IPS-20b (cell line): ENCODE results near the gene DACH1.
"Not testable (repeated sequence)": the region's sequence is repeated elsewhere in the genome, so short reads cannot be mapped to it uniquely, and the experiment has no call there.

ENCODE experiments used
- H3K27ac ChIP-seq: one replicate; pipeline ENCODE4 v1.5.1; 2013; ENCODE audit warnings: low read length
- H3K27me3 ChIP-seq: 2 replicates; pipeline ENCODE4 v1.6.1; 2013; ENCODE audit warnings: mild to moderate bottlenecking, low read length, inconsistent platforms; ENCODE audit not compliant: insufficient read depth
- H3K36me3 ChIP-seq: 2 replicates; pipeline ENCODE4 v1.6.1; 2013; ENCODE audit warnings: low read depth, mild to moderate bottlenecking, inconsistent platforms, low read length, moderate library complexity; ENCODE audit not compliant: insufficient read depth
- H3K4me1 ChIP-seq: 2 replicates; pipeline ENCODE4 v1.6.1; 2013; ENCODE audit warnings: mild to moderate bottlenecking, control low read depth, inconsistent platforms, low read length, moderate library complexity; ENCODE audit not compliant: insufficient read depth
- H3K4me3 ChIP-seq: 2 replicates; pipeline ENCODE4 v1.5.1; 2013; ENCODE audit warnings: mild to moderate bottlenecking, low read length, inconsistent platforms
- H3K9ac ChIP-seq: 2 replicates; pipeline ENCODE4 v1.6.1; 2013; ENCODE audit warnings: low read depth, mild to moderate bottlenecking, inconsistent platforms, low read length, moderate library complexity
- H3K9me3 ChIP-seq: 2 replicates; pipeline ENCODE4 v1.6.1; 2013; ENCODE audit warnings: mild to moderate bottlenecking, low read depth, low read length, inconsistent platforms; ENCODE audit not compliant: insufficient read depth

Gene DACH1

DNA sequence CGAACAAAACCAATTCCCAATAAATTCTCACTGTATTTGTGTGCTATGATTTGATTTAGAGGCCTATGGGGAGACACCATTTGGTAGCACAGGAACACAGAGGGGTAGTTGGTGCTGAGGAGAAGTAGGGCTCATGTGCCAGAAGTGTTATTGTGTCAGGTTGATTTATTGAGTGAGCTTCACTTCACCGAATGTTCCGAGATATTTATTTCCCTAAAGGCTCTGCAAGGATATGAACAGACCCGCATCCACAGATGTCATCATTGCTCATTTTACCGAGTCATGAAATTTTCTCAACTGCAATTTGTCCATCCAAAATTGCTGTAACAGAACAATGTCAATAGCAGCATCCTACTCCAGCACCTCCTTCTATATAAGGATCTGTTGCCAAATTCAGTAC, 69.5 kb downstream of the DACH1 start:
- Histone ChIP-seq H3K27me3 (no peaks in the 10 kb centered on the region), H3K27ac (no peak overlapping the region)

DNA sequence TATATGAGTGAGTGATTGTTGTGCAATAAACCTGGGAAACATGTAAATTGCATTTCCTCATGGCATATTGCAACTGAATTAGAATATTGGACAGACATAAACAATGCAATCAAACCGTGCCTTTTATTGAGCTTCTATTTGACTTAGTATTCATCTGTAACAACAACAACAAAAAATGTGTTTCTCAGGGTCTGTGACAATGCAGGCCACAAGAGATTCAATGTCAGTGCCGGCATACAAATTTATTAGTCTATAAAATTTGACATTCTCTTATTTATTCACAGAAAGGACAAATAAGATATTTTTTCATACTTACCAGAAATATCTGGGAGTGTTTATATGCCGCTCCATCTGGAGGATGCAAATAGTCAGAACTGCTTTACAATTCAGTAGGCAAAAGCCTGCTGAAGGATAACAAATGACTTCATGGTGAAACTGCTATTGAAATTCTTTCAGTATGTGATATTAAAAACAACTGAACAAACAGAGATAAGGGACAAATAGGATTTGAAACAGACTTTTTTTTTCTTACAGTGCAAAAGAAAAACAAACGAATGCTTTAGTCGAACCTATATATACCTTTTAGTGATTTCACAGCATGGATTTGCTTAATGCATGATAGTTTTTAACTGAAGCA, 77.2 kb downstream of the DACH1 start:
- Histone ChIP-seq H3K4me3 (no peak overlapping the region), H3K27me3 (no peaks in the 10 kb centered on the region), H3K27ac (no peak overlapping the region), H3K36me3 (no peaks in the 10 kb centered on the region), H3K9me3 (no peaks in the 10 kb centered on the region), H3K4me1 (peaks cover 26% of the 10 kb centered on the region), H3K9ac (no peak overlapping the region)

More for the DNA sequence above, 69.5 kb downstream of the DACH1 start:
- no peak overlapping the region for H3K4me3 ChIP-seq
- no peaks in the 10 kb centered on the region for H3K9me3 ChIP-seq
- H3K36me3 ChIP-seq = no peaks in the 10 kb centered on the region
- H3K9ac ChIP-seq = no peak overlapping the region
- H3K4me1 ChIP-seq = no peaks in the 10 kb centered on the region

DNA sequence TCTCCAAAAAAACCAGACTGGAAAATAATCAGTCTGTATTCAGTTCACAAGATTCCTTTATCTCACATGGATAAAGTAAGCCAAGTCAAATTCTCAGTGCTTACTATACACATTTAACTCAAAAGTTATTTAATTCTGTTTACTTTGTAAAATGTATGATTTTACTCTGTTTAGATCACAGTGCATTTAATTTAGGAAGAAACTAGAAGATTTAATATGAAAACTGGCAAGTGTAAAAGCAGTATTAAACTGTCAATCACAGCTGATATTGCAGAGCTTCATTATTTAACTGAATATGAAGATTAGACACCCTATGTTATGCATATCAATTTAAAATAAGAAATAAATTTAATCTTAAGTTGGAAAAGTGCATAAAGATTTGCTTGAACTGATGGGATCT, 78.0 kb downstream of the DACH1 start:
- Histone ChIP-seq H3K9me3 (no peaks in the 10 kb centered on the region), H3K9ac (no peak overlapping the region), H3K4me1 (peaks cover 26% of the 10 kb centered on the region), H3K4me3 (no peak overlapping the region), H3K36me3 (no peaks in the 10 kb centered on the region), H3K27me3 (no peaks in the 10 kb centered on the region), H3K27ac (no peak overlapping the region)

DNA sequence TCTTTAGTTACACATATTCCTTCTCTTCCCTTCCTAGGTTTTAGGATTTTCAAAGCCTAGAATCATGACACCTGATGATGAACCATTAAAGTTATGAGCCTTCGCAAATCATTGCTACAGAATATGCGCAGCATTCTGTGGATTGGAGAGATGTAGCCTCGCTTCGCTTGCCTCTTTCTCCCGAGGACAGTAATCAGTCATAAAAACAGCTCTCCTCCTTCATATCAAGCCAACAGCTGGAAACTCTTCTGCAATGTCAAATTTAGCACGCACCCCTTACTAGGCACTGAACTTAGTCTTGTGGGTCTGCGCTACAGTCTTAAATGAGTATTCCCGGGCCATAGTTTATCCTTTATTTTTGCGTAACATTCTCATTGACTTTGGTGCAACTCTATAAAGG, 79.6 kb downstream of the DACH1 start:
- Histone ChIP-seq H3K36me3 (no peaks in the 10 kb centered on the region), H3K27me3 (no peaks in the 10 kb centered on the region), H3K4me3 (no peak overlapping the region), H3K9me3 (no peaks in the 10 kb centered on the region), H3K9ac (no peak overlapping the region), H3K4me1 (peaks cover 26% of the 10 kb centered on the region), H3K27ac (no peak overlapping the region)

DNA sequence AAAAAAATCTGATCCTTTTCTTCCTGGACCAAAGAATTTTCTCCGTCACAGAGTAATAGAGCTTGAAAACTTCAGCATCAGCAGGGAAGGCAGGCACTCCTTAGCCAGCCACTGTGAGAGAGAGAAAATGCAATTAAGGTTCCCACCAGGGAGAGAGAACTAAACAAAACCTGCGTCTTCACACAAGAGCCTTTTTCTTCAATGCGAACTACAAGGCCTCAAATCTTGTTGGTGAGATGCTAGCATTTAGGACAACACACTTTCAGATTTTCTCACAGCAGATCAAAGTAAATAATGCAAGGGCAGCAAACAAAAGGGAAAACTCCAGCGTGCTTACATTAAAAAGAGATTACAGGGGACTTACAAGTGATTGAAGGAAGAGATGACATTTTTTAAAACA, 80.1 kb downstream of the DACH1 start:
- no peaks in the 10 kb centered on the region for H3K9me3 ChIP-seq

DNA sequence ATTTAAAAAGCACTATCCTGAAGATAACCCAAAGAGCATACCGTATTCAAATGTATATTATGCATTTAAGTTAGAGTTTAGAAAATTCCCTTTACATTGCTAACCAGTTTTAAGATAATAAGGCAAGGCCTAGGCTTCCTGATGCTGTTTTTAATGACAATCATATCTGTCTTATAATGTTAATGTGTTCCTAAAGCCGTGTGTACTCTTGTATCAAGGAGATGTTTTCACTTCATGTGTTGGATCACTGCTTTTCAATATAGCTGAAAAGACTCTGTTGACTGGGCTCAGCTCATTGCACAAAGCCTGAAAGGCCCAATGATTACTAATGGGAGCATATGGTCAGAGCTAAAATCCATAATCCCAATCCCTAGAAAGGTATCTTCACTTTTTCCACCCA, 81.6 kb downstream of the DACH1 start:
- no peaks in the 10 kb centered on the region for H3K9me3 ChIP-seq
- H3K27ac ChIP-seq = no peak overlapping the region
- H3K4me1 ChIP-seq = peaks cover 26% of the 10 kb centered on the region

More for the DNA sequence above, 80.1 kb downstream of the DACH1 start:
- no peaks in the 10 kb centered on the region for H3K27me3 ChIP-seq
- H3K36me3 ChIP-seq = no peaks in the 10 kb centered on the region
- H3K4me3 ChIP-seq = no peak overlapping the region
- no peak overlapping the region for H3K9ac ChIP-seq
- H3K27ac ChIP-seq = no peak overlapping the region
- H3K4me1 ChIP-seq = peaks cover 26% of the 10 kb centered on the region

DNA sequence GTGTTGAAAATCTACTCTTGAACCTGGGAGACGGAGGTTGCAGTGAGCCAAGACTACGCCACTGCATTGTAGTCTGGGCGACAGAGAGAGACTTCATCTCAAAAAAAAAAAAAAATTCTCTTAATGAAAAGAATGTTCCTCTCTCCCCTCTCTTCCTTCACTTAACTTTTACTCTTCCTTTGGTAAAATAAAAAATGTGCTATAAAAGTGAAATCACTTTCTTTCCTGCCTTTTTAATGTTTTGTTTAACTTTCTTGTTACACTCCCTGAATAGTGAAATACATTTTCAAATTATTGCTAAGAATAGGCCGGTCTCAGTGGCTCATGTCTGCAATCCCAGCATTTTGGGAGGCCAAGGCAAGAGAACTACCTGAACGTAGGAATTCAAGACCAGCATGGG, 86.5 kb downstream of the DACH1 start:
- H3K27ac ChIP-seq = no peak overlapping the region
- H3K9me3 ChIP-seq = no peaks in the 10 kb centered on the region
- H3K27me3 ChIP-seq = no peaks in the 10 kb centered on the region
- no peak overlapping the region for H3K4me3 ChIP-seq
- H3K4me1 ChIP-seq = peaks cover 7% of the 10 kb centered on the region; the same call in 1 of the 2 replicates
- H3K9ac ChIP-seq = no peak overlapping the region
- no peaks in the 10 kb centered on the region for H3K36me3 ChIP-seq

More for the DNA sequence above, 81.6 kb downstream of the DACH1 start:
- Histone ChIP-seq H3K36me3 (no peaks in the 10 kb centered on the region), H3K27me3 (no peaks in the 10 kb centered on the region), H3K9ac (no peak overlapping the region), H3K4me3 (no peak overlapping the region)

DNA sequence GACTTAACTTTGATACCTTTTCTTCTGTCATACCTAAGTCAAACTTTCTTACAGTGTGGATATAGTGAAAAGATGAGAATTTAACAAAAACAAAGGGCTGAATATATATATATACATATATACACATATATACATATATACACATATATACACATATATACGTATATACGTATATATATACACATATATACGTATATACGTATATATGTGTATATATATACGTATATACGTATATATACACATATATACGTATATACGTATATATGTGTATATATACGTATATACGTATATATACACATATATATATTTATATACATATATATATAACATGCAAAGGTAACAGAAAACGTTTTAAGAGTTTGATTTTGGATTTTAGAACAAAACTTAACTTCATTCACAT, 88.0 kb downstream of the DACH1 start:
- not testable (repeated sequence) for H3K4me1 ChIP-seq, H3K9me3 ChIP-seq, H3K27ac ChIP-seq, H3K27me3 ChIP-seq, H3K9ac ChIP-seq, H3K36me3 ChIP-seq, H3K4me3 ChIP-seq

DNA sequence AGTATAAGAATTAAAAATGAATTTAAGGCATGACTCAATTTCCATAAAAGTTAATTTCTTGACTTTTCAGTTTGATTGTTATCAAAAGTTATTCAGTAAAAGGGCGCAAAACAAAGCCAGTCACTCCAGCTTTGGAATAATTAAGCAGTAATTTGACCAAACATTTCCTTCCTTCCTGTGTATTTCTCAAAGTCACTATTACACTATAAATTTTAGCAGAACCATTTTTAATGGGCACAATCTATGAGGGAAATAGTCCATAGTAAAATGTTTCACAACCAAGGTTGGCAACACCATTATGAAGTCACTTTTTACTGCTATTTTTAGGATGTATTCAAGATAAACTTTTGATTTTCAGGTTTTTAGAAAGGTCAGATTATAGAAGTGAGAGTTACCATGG, 91.0 kb downstream of the DACH1 start:
- H3K9ac ChIP-seq = no peak overlapping the region
- H3K36me3 ChIP-seq = no peaks in the 10 kb centered on the region
- no peaks in the 10 kb centered on the region for H3K9me3 ChIP-seq
- no peaks in the 10 kb centered on the region for H3K4me1 ChIP-seq
- no peak overlapping the region for H3K27ac ChIP-seq
- no peak overlapping the region for H3K4me3 ChIP-seq
- H3K27me3 ChIP-seq = no peaks in the 10 kb centered on the region

DNA sequence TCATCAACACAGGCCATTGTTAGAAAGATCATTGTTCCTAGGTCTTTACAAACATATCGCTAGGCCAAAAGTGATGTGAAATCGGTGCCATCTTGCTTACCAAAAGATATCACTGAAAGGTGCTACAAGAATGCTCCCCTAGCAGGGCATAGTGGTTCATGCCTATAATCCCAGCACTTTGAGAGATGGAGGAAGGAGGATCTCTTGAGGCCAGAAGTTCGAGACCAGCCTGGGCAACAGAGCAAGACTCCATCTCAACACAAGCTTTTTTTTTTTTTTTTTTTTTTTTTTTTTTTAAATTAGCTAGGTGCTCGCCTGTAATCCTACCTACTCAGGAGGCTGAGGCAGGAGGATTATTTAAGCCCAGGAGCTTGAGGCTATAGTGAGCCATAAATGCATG, 92.1 kb downstream of the DACH1 start:
- Histone ChIP-seq H3K27me3 (no peaks in the 10 kb centered on the region), H3K4me1 (no peaks in the 10 kb centered on the region), H3K9me3 (no peaks in the 10 kb centered on the region), H3K4me3 (no peak overlapping the region), H3K36me3 (no peaks in the 10 kb centered on the region), H3K27ac (no peak overlapping the region), H3K9ac (no peak overlapping the region)

DNA sequence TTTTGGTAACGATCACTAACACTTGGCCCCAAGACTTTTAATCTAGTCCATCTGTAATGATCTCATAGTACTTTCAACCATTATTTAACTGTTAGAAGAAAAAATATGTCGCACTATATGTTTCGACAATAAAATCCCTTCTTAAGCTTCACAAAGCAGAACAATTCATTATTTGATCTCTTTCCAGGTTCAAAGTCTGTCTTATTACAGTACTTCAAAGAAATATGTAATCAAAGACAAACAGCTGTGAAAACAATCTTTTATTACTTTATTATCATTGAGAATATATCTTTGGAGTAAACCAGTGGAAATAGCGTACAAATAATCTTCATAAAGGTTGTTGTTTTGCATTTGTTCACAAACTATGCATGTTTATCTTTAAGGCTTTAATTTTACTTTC, 93.5 kb downstream of the DACH1 start:
- Histone ChIP-seq H3K4me1 (no peaks in the 10 kb centered on the region), H3K9ac (no peak overlapping the region), H3K9me3 (no peaks in the 10 kb centered on the region), H3K27ac (no peak overlapping the region), H3K4me3 (no peak overlapping the region), H3K36me3 (no peaks in the 10 kb centered on the region), H3K27me3 (no peaks in the 10 kb centered on the region)

DNA sequence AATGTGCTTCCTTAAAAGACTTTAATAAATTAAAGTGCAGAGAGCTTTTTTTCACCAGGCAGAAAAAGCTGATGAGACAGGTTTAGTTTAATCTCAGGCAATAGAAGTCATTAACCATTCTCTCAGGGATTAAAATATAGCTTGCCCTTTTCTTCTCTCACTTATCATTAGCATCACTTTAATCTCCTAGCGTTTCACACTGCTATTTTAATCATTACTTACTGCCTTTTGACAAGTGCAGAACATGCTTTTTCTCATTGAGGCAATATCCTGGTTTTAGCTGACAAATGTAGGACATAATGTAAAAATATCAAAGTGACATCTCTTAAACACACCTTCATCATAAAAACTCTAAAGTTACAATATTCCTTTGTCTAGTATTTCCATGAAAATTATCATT, 94.6 kb downstream of the DACH1 start:
- H3K27me3 ChIP-seq = no peaks in the 10 kb centered on the region
- H3K36me3 ChIP-seq = no peaks in the 10 kb centered on the region
- H3K4me3 ChIP-seq = no peak overlapping the region
- no peak overlapping the region for H3K9ac ChIP-seq
- no peaks in the 10 kb centered on the region for H3K9me3 ChIP-seq
- no peaks in the 10 kb centered on the region for H3K4me1 ChIP-seq
- no peak overlapping the region for H3K27ac ChIP-seq
